Esophagus squamous epithelium (tissue), 5 donors: ENCODE results near the gene ANGPT4. TPM values are rescaled to one million over a fixed set of nuclear protein-coding genes. Genes with fewer than 3 reads are reported as not detected.
A peak's percentile ranks its signal among the peaks of the same experiment; 100 is the strongest.

Source experiments
- DNase-seq: peaks from one replicate; lab custom pipeline; 2025; lab: John Stamatoyannopoulos, UW
- H3K27ac ChIP-seq, 4 donors: fragments of 200-600 bp; sonication (generic); one replicate each; pipeline ENCODE4 v1.5.1; 2016 to 2019; ENCODE audit warnings: mild to moderate bottlenecking in 1 of 4
- H3K27me3 ChIP-seq, 4 donors: fragments of 200-600 bp; sonication (generic); 1 replicate in 3 of 4; 2 replicates in 1 of 4; pipeline versions ENCODE4 v1.5.1 to v1.6.0; 2017 to 2021; ENCODE audit warnings: antibody characterized with exemption in 1 of 4
- H3K36me3 ChIP-seq, 3 donors: fragments of 200-600 bp; sonication (generic); one replicate each; pipeline ENCODE4 v1.5.1; 2016 to 2019
- H3K4me1 ChIP-seq, 3 donors: fragments of 200-600 bp; sonication (generic); one replicate each; pipeline ENCODE4 v1.5.1; 2017 to 2019
- H3K4me3 ChIP-seq, 4 donors: fragments of 200-600 bp; sonication (generic); 1 replicate in 3 of 4; 2 replicates in 1 of 4; pipeline ENCODE4 v1.5.1; 2016 to 2019; ENCODE audit warnings: mild to moderate bottlenecking in 2 of 4, moderate library complexity in 1 of 4
- H3K9me3 ChIP-seq, 3 donors: fragments of 200-600 bp; sonication (generic); one replicate each; pipeline ENCODE4 v1.5.1; 2016 to 2019
- CTCF ChIP-seq, 6 experiments: fragments of 450-650 bp in 4 of 6; fragments of 200-600 bp in 2 of 6; sonication (generic) in 2 of 6; IDR thresholded peaks; one replicate each; pipeline ENCODE4 v1.5.1; 2016 to 2019; ENCODE audit warnings: antibody characterized with exemption in 6 of 6, mild to moderate bottlenecking in 4 of 6, moderate library complexity in 4 of 6
- POLR2A ChIP-seq, 4 donors: fragments of 450-650 bp; IDR thresholded peaks; one replicate each; pipeline ENCODE4 v1.6.1; 2017; ENCODE audit warnings: antibody characterized with exemption in 4 of 4, mild to moderate bottlenecking in 4 of 4, moderate library complexity in 3 of 4
- WGBS, 2 donors: methylation state at CpG; one replicate each; pipeline ENCODE4 v1.1.5; 2018; 5-methylcytosine and 5-hydroxymethylcytosine counted together
- intact Hi-C: fragments of 100-400 bp; cut with DNase I; formaldehyde crosslinking; loops from one replicate; pipeline ENCODE4 v1.15.0; 2022
- total RNA-seq, 4 donors: library from RNA; depleted of rRNA; stranded (reverse); fragments of >200 nt; gene quantifications; one replicate each; pipeline ENCODE4 v1.1.0, GENCODE V29; 2016
- donor health status: DM: yes; HTN: yes; CAD: no.

ANGPT4 gene
- total RNA-seq, 4 donors from 2014 or later, result under 0.01 to 0.38 (median 0.09) TPM; not detected in 1

DNA sequence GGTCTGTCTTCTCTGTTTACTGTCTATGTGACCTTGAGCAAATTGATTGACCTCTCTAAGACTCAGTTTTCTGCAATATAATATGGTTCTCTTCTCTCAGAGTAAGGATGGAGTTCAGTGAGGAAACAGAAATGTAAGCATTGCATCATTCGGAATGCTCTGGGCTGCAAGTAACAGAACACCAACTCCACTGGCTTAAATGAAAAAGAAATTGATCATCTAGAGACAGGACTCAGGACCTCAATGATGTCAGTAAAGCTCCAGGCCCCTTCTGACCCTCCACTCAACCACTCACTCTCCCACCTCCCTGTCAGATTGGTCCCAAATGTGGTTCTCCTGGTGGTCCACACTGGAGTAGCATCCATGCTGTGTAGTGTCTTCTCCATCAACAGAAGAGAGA lies 50.7 kb downstream of the ANGPT4 start:
- Histone ChIP-seq H3K27me3 (no peaks in the 10 kb centered on the region), H3K27ac (no peak overlapping the region), H3K4me1 (peaks cover 5 to 14% (median 7%) of the 10 kb centered on the region in 3 donors), H3K4me3 (no peak overlapping the region), H3K36me3 (no peaks in the 10 kb centered on the region), H3K9me3 (no peaks in the 10 kb centered on the region)
- DNase-seq, result no peak
- TF ChIP-seq CTCF (IDR thresholded peaks at IDR 0.05) (no peak), POLR2A (IDR thresholded peaks at IDR 0.05) (no peak)
- intact Hi-C loops, result no loop called here
- 100% methylated on average over 1 of the region's 1 CpG for whole genome bisulfite sequencing, 2 donors

DNA sequence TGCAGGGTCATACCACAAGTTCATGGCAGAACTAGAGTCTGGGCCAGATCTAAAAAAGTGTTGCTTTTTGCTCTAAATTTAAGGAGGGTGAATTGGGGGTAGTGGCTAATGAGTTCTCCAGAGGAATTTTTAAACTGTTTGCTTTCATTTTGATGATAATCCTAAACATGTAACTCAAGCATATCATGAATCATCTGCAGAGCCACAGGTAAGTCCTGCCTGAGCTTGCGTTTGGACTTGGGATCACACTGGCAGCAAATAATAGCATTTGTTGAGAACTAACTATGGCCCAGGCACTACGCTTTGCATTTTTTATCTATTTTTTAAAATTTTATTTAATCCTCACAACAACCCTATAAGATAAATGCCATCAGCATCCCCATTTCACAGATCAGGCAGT lies 55.2 kb downstream of the ANGPT4 start:
- DNase-seq, result no peak
- H3K36me3 ChIP-seq, result no peaks in the 10 kb centered on the region
- H3K4me1 ChIP-seq, result peaks cover 10 to 60% (median 34%) of the 10 kb centered on the region in 3 donors
- 63 to 69% methylated on average over 2 of the region's 2 CpGs for whole genome bisulfite sequencing, 2 donors
- intact Hi-C loops, result no loop called here
- TF ChIP-seq CTCF (IDR thresholded peaks at IDR 0.05), result no peak
- TF ChIP-seq POLR2A (IDR thresholded peaks at IDR 0.05), result no peak
- no peaks in the 10 kb centered on the region for H3K9me3 ChIP-seq
- H3K27ac ChIP-seq, result peak overlapping the region; percentile 11 to 63 (median 58)
- no peaks in the 10 kb centered on the region for H3K27me3 ChIP-seq
- no peak overlapping the region for H3K4me3 ChIP-seq

GRCh38 chr20:859751-860231 lies 56.3 kb downstream of the ANGPT4 start:
- TF ChIP-seq CTCF (IDR thresholded peaks at IDR 0.05), result peak in 1 of 6 experiments; percentile 24
- no peak for TF ChIP-seq POLR2A (IDR thresholded peaks at IDR 0.05)
- no peaks in the 10 kb centered on the region for H3K36me3 ChIP-seq
- no peak overlapping the region for H3K4me3 ChIP-seq
- H3K27ac ChIP-seq, result peak overlapping the region; percentile 11 to 63 (median 58)
- H3K4me1 ChIP-seq, result peaks cover 10 to 71% (median 43%) of the 10 kb centered on the region in 3 donors
- WGBS, 2 donors, result 37 to 40% methylated on average over 3 of the region's 3 CpGs
- no peaks in the 10 kb centered on the region for H3K9me3 ChIP-seq
- intact Hi-C loops, result no loop called here
- no peaks in the 10 kb centered on the region for H3K27me3 ChIP-seq
- DNase-seq, result no peak

GRCh38 chr20:858011-858410 lies 58.1 kb downstream of the ANGPT4 start:
- H3K27ac ChIP-seq, result peak overlapping the region in 3 of 4 donors; percentile 28 to 77 (median 37)
- TF ChIP-seq CTCF (IDR thresholded peaks at IDR 0.05) (no peak), POLR2A (IDR thresholded peaks at IDR 0.05) (no peak)
- DNase-seq, result no peak
- H3K27me3 ChIP-seq, result no peaks in the 10 kb centered on the region
- intact Hi-C loops, result no loop called here
- H3K4me1 ChIP-seq, result peaks cover 10 to 83% (median 52%) of the 10 kb centered on the region in 3 donors
- no peak overlapping the region for H3K4me3 ChIP-seq
- H3K36me3 ChIP-seq, result no peaks in the 10 kb centered on the region
- no peaks in the 10 kb centered on the region for H3K9me3 ChIP-seq
- WGBS, 2 donors, result 47 to 57% methylated on average over 3 to 6 of the region's 6 CpGs

DNA sequence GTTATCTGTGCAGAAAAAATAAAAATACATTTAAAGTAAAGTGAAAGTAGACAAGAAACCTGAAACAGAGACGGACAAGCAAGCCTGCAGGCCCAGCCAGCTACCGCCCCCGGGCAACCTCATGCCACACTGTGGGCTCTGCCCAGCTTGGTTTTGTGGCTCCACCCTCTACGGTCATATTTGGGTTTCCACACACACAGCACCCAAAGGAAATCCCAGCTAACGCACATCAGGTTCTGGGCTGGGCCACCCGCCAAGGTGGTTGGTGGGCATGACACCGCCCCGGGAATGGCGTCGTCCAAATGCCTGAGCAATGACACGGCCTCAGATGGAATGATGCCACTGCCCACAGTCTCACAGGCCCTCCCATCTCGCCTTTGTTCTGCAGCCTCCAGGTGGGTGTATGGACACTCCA lies 59.8 kb downstream of the ANGPT4 start:
- Histone ChIP-seq H3K27ac (peak overlapping the region in 3 of 4 donors; percentile 61 to 77 (median 65)), H3K27me3 (no peaks in the 10 kb centered on the region), H3K4me3 (no peak overlapping the region), H3K36me3 (no peaks in the 10 kb centered on the region), H3K4me1 (peaks cover 8 to 88% (median 50%) of the 10 kb centered on the region in 3 donors), H3K9me3 (no peaks in the 10 kb centered on the region)
- intact Hi-C loops, result no loop called here
- WGBS, 2 donors, result 28 to 39% methylated on average over 8 to 12 of the region's 12 CpGs
- DNase-seq, result no peak
- no peak for TF ChIP-seq POLR2A (IDR thresholded peaks at IDR 0.05)
- no peak for TF ChIP-seq CTCF (IDR thresholded peaks at IDR 0.05)
